Measurements from ENCODE around the gene PPP2R5E.

DNA sequence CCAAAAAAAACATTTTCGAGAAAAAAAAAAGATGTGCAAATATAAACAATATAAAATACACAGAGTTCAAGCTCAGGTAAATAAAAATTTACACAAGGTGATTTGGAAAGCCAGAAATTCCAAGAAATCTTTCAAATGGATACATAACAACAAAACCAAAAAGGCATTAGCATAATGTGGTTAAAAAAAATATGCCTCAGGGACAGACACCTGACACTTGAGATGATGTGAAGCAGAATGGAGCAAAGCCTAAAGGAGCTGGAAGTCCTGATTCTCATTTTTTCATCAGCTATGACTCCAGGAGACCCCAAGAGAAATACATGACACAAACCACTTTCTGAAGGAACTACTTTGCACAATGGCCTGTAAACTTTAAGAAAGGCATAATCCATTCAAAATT is 98.6 kb downstream of the PPP2R5E start:
- TF ChIP-seq EZH2 (IDR thresholded peaks at IDR 0.05): no peak
- TF ChIP-seq, protein P1, sequence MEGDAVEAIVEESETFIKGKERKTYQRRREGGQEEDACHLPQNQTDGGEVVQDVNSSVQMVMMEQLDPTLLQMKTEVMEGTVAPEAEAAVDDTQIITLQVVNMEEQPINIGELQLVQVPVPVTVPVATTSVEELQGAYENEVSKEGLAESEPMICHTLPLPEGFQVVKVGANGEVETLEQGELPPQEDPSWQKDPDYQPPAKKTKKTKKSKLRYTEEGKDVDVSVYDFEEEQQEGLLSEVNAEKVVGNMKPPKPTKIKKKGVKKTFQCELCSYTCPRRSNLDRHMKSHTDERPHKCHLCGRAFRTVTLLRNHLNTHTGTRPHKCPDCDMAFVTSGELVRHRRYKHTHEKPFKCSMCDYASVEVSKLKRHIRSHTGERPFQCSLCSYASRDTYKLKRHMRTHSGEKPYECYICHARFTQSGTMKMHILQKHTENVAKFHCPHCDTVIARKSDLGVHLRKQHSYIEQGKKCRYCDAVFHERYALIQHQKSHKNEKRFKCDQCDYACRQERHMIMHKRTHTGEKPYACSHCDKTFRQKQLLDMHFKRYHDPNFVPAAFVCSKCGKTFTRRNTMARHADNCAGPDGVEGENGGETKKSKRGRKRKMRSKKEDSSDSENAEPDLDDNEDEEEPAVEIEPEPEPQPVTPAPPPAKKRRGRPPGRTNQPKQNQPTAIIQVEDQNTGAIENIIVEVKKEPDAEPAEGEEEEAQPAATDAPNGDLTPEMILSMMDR (IDR thresholded peaks at IDR 0.05): no peak
- TF ChIP-seq EZH2phosphoT487 (IDR thresholded peaks at IDR 0.05): no peak
